ENCODE results near the gene CDC14A. TPM values are rescaled to one million over a fixed set of nuclear protein-coding genes. Genes with fewer than 3 reads are reported as not detected.

The CDC14A gene
- total RNA-seq, 2 donors from 2014 or later, result 7.3 to 16.5 TPM

DNA sequence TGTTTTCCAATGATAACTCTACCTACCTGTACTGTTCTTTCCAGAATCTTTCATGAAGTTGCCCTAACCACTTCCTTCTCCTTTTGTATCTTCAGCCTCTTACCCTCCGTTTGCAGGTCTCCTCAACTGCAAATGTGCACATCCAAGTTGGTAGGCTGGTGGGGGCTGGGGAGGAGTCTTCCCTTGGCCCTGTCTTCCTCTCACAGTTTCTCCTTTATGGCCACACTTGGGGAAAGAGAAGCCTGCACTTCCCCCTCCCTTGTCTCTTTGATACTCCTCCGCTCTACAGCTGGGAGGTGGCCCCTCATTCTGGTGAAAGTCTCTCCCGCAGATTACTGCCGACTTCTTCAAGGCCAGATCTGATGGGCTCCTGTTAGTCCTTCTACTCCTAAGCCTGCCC is 158.8 kb downstream of the CDC14A start:
- DNase-seq (no peak), ATAC-seq (no peak)
- no peaks in the 10 kb centered on the region for H3K4me1 ChIP-seq
- no peaks in the 10 kb centered on the region for H3K36me3 ChIP-seq (replicated peaks in 1 of 2; ENCODE audit: insufficient read depth in 1 of 2, low read depth in 2 of 2)
- no peak for TF ChIP-seq POLR2A (IDR thresholded peaks at IDR 0.05)
- TF ChIP-seq, protein P1, sequence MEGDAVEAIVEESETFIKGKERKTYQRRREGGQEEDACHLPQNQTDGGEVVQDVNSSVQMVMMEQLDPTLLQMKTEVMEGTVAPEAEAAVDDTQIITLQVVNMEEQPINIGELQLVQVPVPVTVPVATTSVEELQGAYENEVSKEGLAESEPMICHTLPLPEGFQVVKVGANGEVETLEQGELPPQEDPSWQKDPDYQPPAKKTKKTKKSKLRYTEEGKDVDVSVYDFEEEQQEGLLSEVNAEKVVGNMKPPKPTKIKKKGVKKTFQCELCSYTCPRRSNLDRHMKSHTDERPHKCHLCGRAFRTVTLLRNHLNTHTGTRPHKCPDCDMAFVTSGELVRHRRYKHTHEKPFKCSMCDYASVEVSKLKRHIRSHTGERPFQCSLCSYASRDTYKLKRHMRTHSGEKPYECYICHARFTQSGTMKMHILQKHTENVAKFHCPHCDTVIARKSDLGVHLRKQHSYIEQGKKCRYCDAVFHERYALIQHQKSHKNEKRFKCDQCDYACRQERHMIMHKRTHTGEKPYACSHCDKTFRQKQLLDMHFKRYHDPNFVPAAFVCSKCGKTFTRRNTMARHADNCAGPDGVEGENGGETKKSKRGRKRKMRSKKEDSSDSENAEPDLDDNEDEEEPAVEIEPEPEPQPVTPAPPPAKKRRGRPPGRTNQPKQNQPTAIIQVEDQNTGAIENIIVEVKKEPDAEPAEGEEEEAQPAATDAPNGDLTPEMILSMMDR (IDR thresholded peaks at IDR 0.05), result no peak
- intact Hi-C loops (cut with DNase I), result no loop called here
- H3K27ac ChIP-seq, result no peak overlapping the region
- no peaks in the 10 kb centered on the region for H3K27me3 ChIP-seq
- H3K9me3 ChIP-seq, result no peaks in the 10 kb centered on the region
- 71 to 83% methylated on average over 4 of the region's 4 CpGs for WGBS, 2 donors
- H3K4me3 ChIP-seq, result no peak overlapping the region

DNA sequence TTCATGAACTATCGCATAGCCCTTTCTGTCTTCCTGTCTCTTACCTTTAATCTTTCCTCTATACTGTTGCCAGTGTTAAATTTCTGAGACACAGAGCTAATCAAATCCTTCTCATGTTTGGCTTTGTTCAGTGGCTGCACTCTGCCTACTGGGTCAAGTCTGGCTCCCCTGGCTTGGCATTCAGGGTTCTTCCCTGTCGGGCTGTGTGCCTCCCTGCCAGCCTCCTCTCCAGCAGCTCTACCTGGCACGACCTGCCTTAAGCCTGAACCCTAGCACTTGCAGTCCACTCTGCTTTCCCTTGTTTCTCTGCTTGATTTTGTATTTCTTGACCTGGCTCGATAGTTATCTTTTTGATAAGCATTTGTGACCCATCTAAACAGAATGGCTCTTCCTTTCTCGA is 159.5 kb downstream of the CDC14A start:
- H3K4me3 ChIP-seq, result no peak overlapping the region
- H3K27me3 ChIP-seq, result no peaks in the 10 kb centered on the region
- DNase-seq (no peak), ATAC-seq (no peak)
- no peak overlapping the region for H3K27ac ChIP-seq
- TF ChIP-seq POLR2A (IDR thresholded peaks at IDR 0.05), result no peak
- TF ChIP-seq, protein P1 (IDR thresholded peaks at IDR 0.05), result no peak
- WGBS, 2 donors, result 77 to 85% methylated on average over 5 of the region's 5 CpGs
- no peaks in the 10 kb centered on the region for H3K36me3 ChIP-seq (replicated peaks in 1 of 2; ENCODE audit: insufficient read depth in 1 of 2, low read depth in 2 of 2)
- no peaks in the 10 kb centered on the region for H3K4me1 ChIP-seq
- no peaks in the 10 kb centered on the region for H3K9me3 ChIP-seq
- intact Hi-C loops (cut with DNase I), result no loop called here

DNA sequence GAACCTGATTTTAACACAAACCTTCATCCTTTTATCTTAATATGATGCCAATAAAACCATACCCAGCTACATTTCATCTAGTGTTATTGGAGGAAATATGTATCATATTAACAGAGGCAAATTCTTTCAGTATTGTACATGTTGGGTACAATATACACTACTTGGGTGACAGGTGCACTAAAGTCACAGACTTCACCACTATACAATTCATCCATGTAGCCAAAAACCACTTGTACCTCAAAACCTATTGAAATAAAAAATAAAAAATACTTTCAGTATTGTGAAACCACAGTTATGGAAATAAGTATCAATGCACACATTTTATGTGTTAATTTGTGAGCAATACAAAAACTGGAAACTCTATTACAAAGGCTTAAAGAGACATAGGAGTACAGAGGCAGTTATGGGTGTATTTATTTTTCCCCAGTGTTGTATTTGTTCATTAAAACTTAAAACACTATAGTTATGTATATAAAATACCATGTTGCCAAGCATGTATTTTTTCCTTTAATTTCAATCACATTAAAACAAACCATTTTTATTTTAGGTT is 160.6 kb downstream of the CDC14A start:
- TF ChIP-seq POLR2A (IDR thresholded peaks at IDR 0.05), result no peak
- TF ChIP-seq, protein P1 (IDR thresholded peaks at IDR 0.05), result no peak
- H3K4me1 ChIP-seq, result no peaks in the 10 kb centered on the region

DNA sequence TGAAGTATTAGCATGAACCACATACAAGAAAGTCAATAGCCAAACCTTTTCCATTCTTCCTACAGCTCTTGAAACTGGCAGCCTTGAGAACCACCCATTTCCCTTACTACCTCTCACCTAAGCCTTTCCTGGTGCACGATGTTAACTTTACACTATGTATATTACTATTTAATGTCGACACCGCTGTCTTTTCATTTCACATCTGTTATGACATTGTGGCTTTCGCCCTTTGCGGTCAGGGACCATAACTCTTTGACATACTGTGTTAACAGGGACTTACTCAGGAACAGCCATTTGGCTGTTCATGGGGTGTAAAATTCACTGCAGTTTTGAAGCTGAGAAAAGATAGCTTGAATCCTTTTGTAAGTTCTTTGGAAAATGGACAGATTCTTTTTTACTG is 164.6 kb downstream of the CDC14A start:
- TF ChIP-seq, protein P1 (IDR thresholded peaks at IDR 0.05), result no peak
- no peak for TF ChIP-seq POLR2A (IDR thresholded peaks at IDR 0.05)
- no peak for ATAC-seq
- WGBS, 2 donors, result 83 to 90% methylated on average over 5 of the region's 5 CpGs
- Histone ChIP-seq H3K27me3 (no peaks in the 10 kb centered on the region), H3K36me3 (replicated peaks in 1 of 2; ENCODE audit: insufficient read depth in 1 of 2, low read depth in 2 of 2) (no peaks in the 10 kb centered on the region), H3K27ac (no peak overlapping the region), H3K4me1 (no peaks in the 10 kb centered on the region), H3K4me3 (no peak overlapping the region), H3K9me3 (no peaks in the 10 kb centered on the region)
- intact Hi-C loops (cut with DNase I), result no loop called here
- no peak for DNase-seq

More for the DNA sequence above, 160.6 kb downstream of the CDC14A start:
- no peaks in the 10 kb centered on the region for H3K27me3 ChIP-seq
- intact Hi-C loops (cut with DNase I), result no loop called here
- no peaks in the 10 kb centered on the region for H3K36me3 ChIP-seq (replicated peaks in 1 of 2; ENCODE audit: insufficient read depth in 1 of 2, low read depth in 2 of 2)
- no peaks in the 10 kb centered on the region for H3K9me3 ChIP-seq
- ATAC-seq, result no peak
- no peak overlapping the region for H3K4me3 ChIP-seq
- DNase-seq, result no peak
- H3K27ac ChIP-seq, result no peak overlapping the region

DNA sequence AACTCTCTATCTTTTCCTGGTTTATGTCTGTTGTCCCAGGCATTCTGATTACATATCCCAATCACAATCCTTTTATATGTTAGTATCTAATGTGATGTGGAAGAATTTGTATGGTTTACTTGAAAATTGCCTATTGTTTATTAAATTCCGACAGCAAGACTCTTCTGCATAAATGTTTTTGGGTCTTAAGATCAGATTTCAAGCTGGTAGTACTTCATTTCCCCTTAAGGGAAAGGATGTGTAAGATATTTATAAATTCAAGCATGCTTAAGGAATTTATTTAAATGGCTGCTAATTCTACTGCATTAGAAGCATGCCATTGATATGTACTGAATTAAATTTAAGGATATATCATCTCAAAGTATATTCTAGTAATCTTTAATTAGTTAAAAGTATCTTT is 165.2 kb downstream of the CDC14A start:
- no peak overlapping the region for H3K4me3 ChIP-seq
- WGBS, 2 donors, result 72 to 85% methylated on average over 1 of the region's 1 CpG
- intact Hi-C loops (cut with DNase I), result no loop called here
- H3K27ac ChIP-seq, result no peak overlapping the region
- TF ChIP-seq POLR2A (IDR thresholded peaks at IDR 0.05), result no peak
- TF ChIP-seq, protein P1 (IDR thresholded peaks at IDR 0.05), result no peak
- DNase-seq (no peak), ATAC-seq (no peak)
- no peaks in the 10 kb centered on the region for H3K27me3 ChIP-seq
- no peaks in the 10 kb centered on the region for H3K9me3 ChIP-seq
- H3K4me1 ChIP-seq, result no peaks in the 10 kb centered on the region
- no peaks in the 10 kb centered on the region for H3K36me3 ChIP-seq (replicated peaks in 1 of 2; ENCODE audit: insufficient read depth in 1 of 2, low read depth in 2 of 2)

Data from body of pancreas (tissue), 4 donors.